HepG2 (cell line): Measurements from ENCODE around the gene ANO9. TPM values are rescaled to one million over a fixed set of nuclear protein-coding genes. Genes with fewer than 3 reads are reported as not detected.

Experiments used
- ARHGAP35 ChIP-seq: sonication (generic); formaldehyde crosslinking; IDR thresholded peaks from 2 replicates; pipeline ENCODE4 v1.9.0; 2022; ENCODE audit warnings: mild to moderate bottlenecking, inconsistent platforms, moderate library complexity, missing genetic modification reagents, borderline replicate concordance
- CCDC6 ChIP-seq: sonication (generic); formaldehyde crosslinking; IDR thresholded peaks from 2 replicates; pipeline ENCODE4 v1.8.1; 2022; ENCODE audit warnings: mild to moderate bottlenecking, missing genetic modification reagents, moderate library complexity
- CEBPG ChIP-seq: IDR thresholded peaks from 2 replicates; pipeline ENCODE4 v1.6.1; 2016
- FLYWCH1 ChIP-seq: sonication (generic); formaldehyde crosslinking; IDR thresholded peaks from 2 replicates; pipeline ENCODE4 v1.8.1; 2023; ENCODE audit warnings: mild to moderate bottlenecking, missing genetic modification reagents
- FOXO1 ChIP-seq: sonication (generic); formaldehyde crosslinking; IDR thresholded peaks from 2 replicates; pipeline ENCODE4 v1.4.0; 2020; ENCODE audit warnings: missing genetic modification reagents
- HMG20A ChIP-seq: IDR thresholded peaks from 2 replicates; pipeline ENCODE4 v1.6.1; 2016; ENCODE audit warnings: borderline replicate concordance
- ISL2 ChIP-seq: sonication (generic); formaldehyde crosslinking; IDR thresholded peaks from 2 replicates; pipeline ENCODE4 v1.5.0; 2020; ENCODE audit warnings: missing genetic modification reagents
- MYNN ChIP-seq: sonication (generic); formaldehyde crosslinking; IDR thresholded peaks from 2 replicates; pipeline ENCODE4 v1.4.0; 2020; ENCODE audit warnings: mild to moderate bottlenecking, low read depth, missing genetic modification reagents
- NR1H2 ChIP-seq: sonication (generic); formaldehyde crosslinking; IDR thresholded peaks from 2 replicates; pipeline ENCODE4 v1.8.1; 2022; ENCODE audit warnings: low read depth, missing genetic modification reagents, borderline replicate concordance
- SMYD3 ChIP-seq: sonication (generic); formaldehyde crosslinking; IDR thresholded peaks from 2 replicates; pipeline ENCODE4 v1.8.1; 2023; ENCODE audit warnings: mild to moderate bottlenecking, missing genetic modification reagents
- ZMYM2 ChIP-seq: sonication (generic); formaldehyde crosslinking; IDR thresholded peaks from 2 replicates; pipeline ENCODE4 v1.8.0; 2022; ENCODE audit warnings: mild to moderate bottlenecking, missing genetic modification reagents
- ZNF101 ChIP-seq: sonication (generic); formaldehyde crosslinking; IDR thresholded peaks from 2 replicates; pipeline ENCODE4 v1.4.0; 2020; ENCODE audit warnings: mild to moderate bottlenecking, low read depth, missing genetic modification reagents, borderline replicate concordance
- ZNF180 ChIP-seq: sonication (generic); formaldehyde crosslinking; IDR thresholded peaks from 2 replicates; pipeline ENCODE4 v1.4.0; 2020; ENCODE audit warnings: low read depth, missing genetic modification reagents, borderline replicate concordance
- ZNF446 ChIP-seq: sonication (generic); formaldehyde crosslinking; IDR thresholded peaks from 2 replicates; pipeline ENCODE4 v1.5.0; 2020; ENCODE audit warnings: mild to moderate bottlenecking, missing genetic modification reagents
- ZNF484 ChIP-seq: sonication (generic); formaldehyde crosslinking; IDR thresholded peaks from 2 replicates; pipeline ENCODE4 v1.5.1; 2020; ENCODE audit warnings: mild to moderate bottlenecking, low read depth, missing genetic modification reagents, borderline replicate concordance
- ZNF550 ChIP-seq: sonication (generic); formaldehyde crosslinking; IDR thresholded peaks from 2 replicates; pipeline ENCODE4 v1.4.0; 2020; ENCODE audit warnings: mild to moderate bottlenecking, missing genetic modification reagents, borderline replicate concordance
- ZNF792 ChIP-seq: IDR thresholded peaks from 2 replicates; pipeline ENCODE4 v1.6.1; 2016
- ZNF879 ChIP-seq: sonication (generic); formaldehyde crosslinking; IDR thresholded peaks from 2 replicates; pipeline ENCODE4 v1.8.1; 2023; ENCODE audit warnings: missing genetic modification reagents
- polyA plus RNA-seq, 8 experiments: library from polyadenylated mRNA; depleted of rRNA in 3 of 8; stranded (reverse) in 7 of 8; unstranded in 1 of 8; fragments of >200 nt; fragmentation: Illumina TruSeq in 4 of 8; extraction: Trizol in 4 of 8; gene quantifications; 2 replicates each; pipeline versions ENCODE4 v1.2.1 to v1.2.3, GENCODE V29; 2011 to 2016; ENCODE audit warnings: low read depth in 4 of 8, missing spikeins in 1 of 8, mixed read lengths in 1 of 8; ENCODE audit not compliant: insufficient read depth in 1 of 8
- total RNA-seq, 5 experiments: library from RNA; depleted of rRNA; stranded (reverse); fragments of >200 nt; fragmentation: Illumina TruSeq; extraction: Trizol; gene quantifications; 2 replicates each; pipeline ENCODE4 v1.2.3, GENCODE V29; 2016; ENCODE audit warnings: low read depth in 1 of 5
- TF ChIP-seq, protein P1 (sequence below): sonication (generic); formaldehyde crosslinking; IDR thresholded peaks from 2 replicates; pipeline ENCODE4 v1.4.0; 2020; ENCODE audit warnings: missing genetic modification reagents
- TF ChIP-seq, protein P2 (sequence below), 2 experiments: sonication (generic) in 1 of 2; formaldehyde crosslinking in 1 of 2; IDR thresholded peaks; 2 replicates each; pipeline versions ENCODE4 v1.5.1 to v1.6.1; 2011 to 2020; ENCODE audit warnings: borderline replicate concordance in 1 of 2, low read depth in 1 of 2, low read length in 1 of 2, mild to moderate bottlenecking in 1 of 2, missing genetic modification reagents in 1 of 2, moderate library complexity in 1 of 2
- TF ChIP-seq, protein P3 (sequence below), 2 experiments: fragments of 450-650 bp in 1 of 2; sonication (generic) in 1 of 2; formaldehyde crosslinking; IDR thresholded peaks; 2 replicates each; pipeline versions ENCODE4 v1.5.0 to v1.8.0; 2020 to 2022; ENCODE audit warnings: mild to moderate bottlenecking in 1 of 2, missing genetic modification reagents in 1 of 2

The ANO9 gene
- total and polyA plus RNA-seq, 2 of the 13 experiments (the other 11 are each of a cell fraction or from before 2014, with no cell fraction given) = 8.9 to 14.3 TPM

DNA sequence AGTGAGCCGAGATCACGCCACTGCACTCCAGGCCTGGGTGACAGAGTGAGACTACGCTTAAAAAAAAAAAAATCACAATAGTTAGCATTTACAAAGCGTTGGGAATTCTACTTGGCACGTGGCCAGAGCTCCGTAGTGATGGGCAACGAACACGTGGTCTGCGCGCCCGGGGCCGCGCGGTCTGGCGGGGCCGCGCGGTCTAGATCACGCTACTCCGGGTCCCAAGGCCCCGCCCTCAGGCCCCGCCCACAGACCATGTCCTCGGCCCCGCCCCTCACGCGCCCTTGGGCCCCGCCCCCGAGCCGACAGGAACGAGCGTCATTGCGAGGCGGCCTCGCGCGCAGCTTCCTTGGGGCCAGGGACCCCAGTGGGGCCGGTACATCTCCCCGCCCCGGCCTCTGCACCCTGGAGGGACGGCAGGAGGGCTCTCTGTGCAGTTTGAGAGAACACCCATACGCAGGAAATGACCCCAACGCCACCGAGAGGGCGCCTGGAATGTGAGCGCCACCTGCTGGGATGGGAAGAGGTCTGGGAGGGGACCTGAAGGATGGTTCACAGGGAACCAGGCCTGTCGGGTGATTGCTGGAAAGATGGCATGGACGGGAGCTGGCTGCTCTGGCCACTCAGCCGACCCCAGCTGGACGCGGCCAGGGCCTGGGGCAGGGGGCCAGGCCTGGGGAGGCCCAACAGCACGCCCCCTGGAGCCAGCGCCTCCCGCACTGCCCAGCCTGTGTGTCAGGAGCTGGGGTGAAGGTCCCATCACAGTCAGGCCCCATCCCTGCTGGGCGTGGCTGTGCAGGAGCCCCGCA lies 6.3 kb upstream of the ANO9 start (continued):
- TF ChIP-seq, protein P1, sequence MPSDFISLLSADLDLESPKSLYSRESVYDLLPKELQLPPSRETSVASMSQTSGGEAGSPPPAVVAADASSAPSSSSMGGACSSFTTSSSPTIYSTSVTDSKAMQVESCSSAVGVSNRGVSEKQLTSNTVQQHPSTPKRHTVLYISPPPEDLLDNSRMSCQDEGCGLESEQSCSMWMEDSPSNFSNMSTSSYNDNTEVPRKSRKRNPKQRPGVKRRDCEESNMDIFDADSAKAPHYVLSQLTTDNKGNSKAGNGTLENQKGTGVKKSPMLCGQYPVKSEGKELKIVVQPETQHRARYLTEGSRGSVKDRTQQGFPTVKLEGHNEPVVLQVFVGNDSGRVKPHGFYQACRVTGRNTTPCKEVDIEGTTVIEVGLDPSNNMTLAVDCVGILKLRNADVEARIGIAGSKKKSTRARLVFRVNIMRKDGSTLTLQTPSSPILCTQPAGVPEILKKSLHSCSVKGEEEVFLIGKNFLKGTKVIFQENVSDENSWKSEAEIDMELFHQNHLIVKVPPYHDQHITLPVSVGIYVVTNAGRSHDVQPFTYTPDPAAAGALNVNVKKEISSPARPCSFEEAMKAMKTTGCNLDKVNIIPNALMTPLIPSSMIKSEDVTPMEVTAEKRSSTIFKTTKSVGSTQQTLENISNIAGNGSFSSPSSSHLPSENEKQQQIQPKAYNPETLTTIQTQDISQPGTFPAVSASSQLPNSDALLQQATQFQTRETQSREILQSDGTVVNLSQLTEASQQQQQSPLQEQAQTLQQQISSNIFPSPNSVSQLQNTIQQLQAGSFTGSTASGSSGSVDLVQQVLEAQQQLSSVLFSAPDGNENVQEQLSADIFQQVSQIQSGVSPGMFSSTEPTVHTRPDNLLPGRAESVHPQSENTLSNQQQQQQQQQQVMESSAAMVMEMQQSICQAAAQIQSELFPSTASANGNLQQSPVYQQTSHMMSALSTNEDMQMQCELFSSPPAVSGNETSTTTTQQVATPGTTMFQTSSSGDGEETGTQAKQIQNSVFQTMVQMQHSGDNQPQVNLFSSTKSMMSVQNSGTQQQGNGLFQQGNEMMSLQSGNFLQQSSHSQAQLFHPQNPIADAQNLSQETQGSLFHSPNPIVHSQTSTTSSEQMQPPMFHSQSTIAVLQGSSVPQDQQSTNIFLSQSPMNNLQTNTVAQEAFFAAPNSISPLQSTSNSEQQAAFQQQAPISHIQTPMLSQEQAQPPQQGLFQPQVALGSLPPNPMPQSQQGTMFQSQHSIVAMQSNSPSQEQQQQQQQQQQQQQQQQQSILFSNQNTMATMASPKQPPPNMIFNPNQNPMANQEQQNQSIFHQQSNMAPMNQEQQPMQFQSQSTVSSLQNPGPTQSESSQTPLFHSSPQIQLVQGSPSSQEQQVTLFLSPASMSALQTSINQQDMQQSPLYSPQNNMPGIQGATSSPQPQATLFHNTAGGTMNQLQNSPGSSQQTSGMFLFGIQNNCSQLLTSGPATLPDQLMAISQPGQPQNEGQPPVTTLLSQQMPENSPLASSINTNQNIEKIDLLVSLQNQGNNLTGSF (CRISPR knock-in tag) = no peak; the same call in 1 of the 2 replicates
- TF ChIP-seq ISL2 (CRISPR knock-in tag) (0 out of 2 replicates have a peak, but pooled peaks have one; percentile 25), ZMYM2 (CRISPR knock-in tag) (peak; percentile 43; the same call in 1 of the 2 replicates), ZNF484 (no peak), CEBPG (no peak; the same call in 1 of the 2 replicates), SMYD3 (peak; percentile 81), MYNN (CRISPR knock-in tag) (no peak), FLYWCH1 (CRISPR knock-in tag) (no peak), NR1H2 (0 out of 2 replicates have a peak, but pooled peaks have one; percentile 54), CCDC6 (CRISPR knock-in tag) (peak; percentile 35; the same call in 1 of the 2 replicates), ZNF550 (CRISPR knock-in tag) (no peak), ZNF792 (peak; percentile 82; the same call in 1 of the 2 replicates), HMG20A (CRISPR knock-in tag) (no peak), ZNF101 (CRISPR knock-in tag) (no peak), ARHGAP35 (CRISPR knock-in tag) (peak; percentile 63), ZNF879 (no peak), ZNF180 (CRISPR knock-in tag) (no peak), ZNF446 (CRISPR knock-in tag) (no peak), FOXO1 (CRISPR knock-in tag) (no peak)
- TF ChIP-seq, protein P2, sequence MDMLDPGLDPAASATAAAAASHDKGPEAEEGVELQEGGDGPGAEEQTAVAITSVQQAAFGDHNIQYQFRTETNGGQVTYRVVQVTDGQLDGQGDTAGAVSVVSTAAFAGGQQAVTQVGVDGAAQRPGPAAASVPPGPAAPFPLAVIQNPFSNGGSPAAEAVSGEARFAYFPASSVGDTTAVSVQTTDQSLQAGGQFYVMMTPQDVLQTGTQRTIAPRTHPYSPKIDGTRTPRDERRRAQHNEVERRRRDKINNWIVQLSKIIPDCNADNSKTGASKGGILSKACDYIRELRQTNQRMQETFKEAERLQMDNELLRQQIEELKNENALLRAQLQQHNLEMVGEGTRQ (IDR thresholded peaks at IDR 0.05; ENCODE audit: low read depth, low read length) = peak; percentile 67; the same call in 1 of the 2 replicates
- TF ChIP-seq, protein P2 (CRISPR knock-in tag; IDR thresholded peaks at IDR 0.05; ENCODE audit: borderline replicate concordance) = peak; percentile 76; the same call in 1 of the 2 replicates
- TF ChIP-seq, protein P3, sequence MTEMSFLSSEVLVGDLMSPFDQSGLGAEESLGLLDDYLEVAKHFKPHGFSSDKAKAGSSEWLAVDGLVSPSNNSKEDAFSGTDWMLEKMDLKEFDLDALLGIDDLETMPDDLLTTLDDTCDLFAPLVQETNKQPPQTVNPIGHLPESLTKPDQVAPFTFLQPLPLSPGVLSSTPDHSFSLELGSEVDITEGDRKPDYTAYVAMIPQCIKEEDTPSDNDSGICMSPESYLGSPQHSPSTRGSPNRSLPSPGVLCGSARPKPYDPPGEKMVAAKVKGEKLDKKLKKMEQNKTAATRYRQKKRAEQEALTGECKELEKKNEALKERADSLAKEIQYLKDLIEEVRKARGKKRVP (CRISPR knock-in tag; IDR thresholded peaks at IDR 0.05) = no peak
